Neural cell (in vitro differentiated cells): ENCODE data around the gene CRAMP1. TPM values are rescaled to one million over a fixed set of nuclear protein-coding genes. Genes with fewer than 3 reads are reported as not detected.

Experiments
- H2AFZ ChIP-seq: fragments of 200-600, 300-800 bp; sonication (generic), shearing (Covaris generic); 2 replicates; pipeline ENCODE4 v1.6.0; 2014; ENCODE audit warnings: low read depth, mild to moderate bottlenecking, antibody characterized with exemption, low read length, moderate library complexity
- H3F3A ChIP-seq: fragments of 200-600 bp; shearing (Covaris generic); 2 replicates; pipeline ENCODE4 v1.6.1; 2016; ENCODE audit warnings: mild to moderate bottlenecking, moderate library complexity, mixed read lengths, antibody characterized with exemption, low read length; ENCODE audit not compliant: insufficient read depth, poor library complexity, severe bottlenecking
- H3K27ac ChIP-seq: fragments of 200-600, 300-800 bp; sonication (generic), shearing (Covaris generic); 2 replicates; pipeline ENCODE4 v1.5.1; 2014; ENCODE audit warnings: mild to moderate bottlenecking, low read length, moderate library complexity
- H3K27me3 ChIP-seq: fragments of 300-800, 200-600 bp; sonication (generic), shearing (Covaris generic); 2 replicates; pipeline ENCODE4 v1.6.0; 2014; ENCODE audit warnings: mild to moderate bottlenecking, low read depth, low read length, moderate library complexity; ENCODE audit not compliant: insufficient read depth
- H3K36me3 ChIP-seq: fragments of 300-800, 200-600 bp; sonication (generic), shearing (Covaris generic); 2 replicates; pipeline ENCODE4 v1.5.1; 2014; ENCODE audit warnings: mild to moderate bottlenecking, antibody characterized with exemption, low read length, moderate library complexity; ENCODE audit not compliant: insufficient read depth
- H3K4me2 ChIP-seq: fragments of 300-800, 200-600 bp; sonication (generic), shearing (Covaris generic); 2 replicates; pipeline ENCODE4 v1.6.0; 2014; ENCODE audit warnings: mild to moderate bottlenecking, low read length
- H3K4me3 ChIP-seq: fragments of 300-800, 200-600 bp; sonication (generic), shearing (Covaris generic); 2 replicates; pipeline ENCODE4 v1.5.1; 2014; ENCODE audit warnings: mild to moderate bottlenecking, low read length, moderate library complexity
- H3K79me2 ChIP-seq: fragments of 200-600 bp; shearing (Covaris generic); replicated peaks from 2 replicates; pipeline ENCODE4 v1.6.0; 2014; ENCODE audit warnings: mild to moderate bottlenecking, low read length, moderate library complexity; ENCODE audit not compliant: insufficient read depth
- H3K9ac ChIP-seq: fragments of 300-800, 200-600 bp; sonication (generic), shearing (Covaris generic); 2 replicates; pipeline ENCODE4 v1.6.1; 2016; ENCODE audit warnings: mild to moderate bottlenecking, low read length, mixed read lengths
- H3K9me2 ChIP-seq: fragments of 200-600 bp; shearing (Covaris generic); 2 replicates; pipeline ENCODE4 v1.6.1; 2016; ENCODE audit warnings: mild to moderate bottlenecking, low read length, mixed read lengths; ENCODE audit not compliant: insufficient read depth
- H3K9me3 ChIP-seq: fragments of 200-600, 300-800 bp; sonication (generic), shearing (Covaris generic); 2 replicates; pipeline ENCODE4 v1.6.1; 2016; ENCODE audit warnings: mild to moderate bottlenecking, mixed run types, low read length, moderate library complexity, mixed read lengths
- H4K20me1 ChIP-seq: fragments of 200-600 bp; shearing (Covaris generic); 2 replicates; pipeline ENCODE4 v1.6.1; 2016; ENCODE audit warnings: mild to moderate bottlenecking, mixed run types; ENCODE audit not compliant: insufficient read depth
- CTCF ChIP-seq: fragments of 450-650 bp; IDR thresholded peaks from 2 replicates; pipeline ENCODE4 v1.5.1; 2014; ENCODE audit warnings: antibody characterized with exemption, mild to moderate bottlenecking, moderate library complexity; ENCODE audit not compliant: poor library complexity, severe bottlenecking
- EP300 ChIP-seq: fragments of 450-650 bp; conservative IDR thresholded peaks from 2 replicates; pipeline ENCODE4 v1.6.1; 2014; ENCODE audit warnings: antibody characterized with exemption, mild to moderate bottlenecking, moderate library complexity; ENCODE audit not compliant: poor library complexity, severe bottlenecking
- EZH2 ChIP-seq: fragments of 200-600, 300-800 bp; shearing (Covaris generic), sonication (generic); IDR thresholded peaks from 2 replicates; pipeline ENCODE4 v1.6.1; 2014; ENCODE audit warnings: antibody characterized with exemption, low read length, borderline replicate concordance, mild to moderate bottlenecking; ENCODE audit not compliant: insufficient read depth, poor library complexity, severe bottlenecking
- MXI1 ChIP-seq: fragments of 450-650 bp; conservative IDR thresholded peaks from 2 replicates; pipeline ENCODE4 v1.6.1; 2014; ENCODE audit warnings: antibody characterized with exemption, mild to moderate bottlenecking; ENCODE audit not compliant: poor library complexity, severe bottlenecking
- POLR2AphosphoS5 ChIP-seq: IDR thresholded peaks from 2 replicates; pipeline ENCODE4 v1.6.1; 2012
- RAD21 ChIP-seq: fragments of 450-650 bp; conservative IDR thresholded peaks from 2 replicates; pipeline ENCODE4 v1.6.1; 2014; ENCODE audit warnings: antibody characterized with exemption, mild to moderate bottlenecking, moderate library complexity
- REST ChIP-seq: IDR thresholded peaks from 2 replicates; pipeline ENCODE4 v1.6.1; 2012; ENCODE audit warnings: borderline replicate concordance
- SMC3 ChIP-seq: fragments of 450-650 bp; conservative IDR thresholded peaks from 2 replicates; pipeline ENCODE4 v1.6.1; 2014; ENCODE audit warnings: antibody characterized with exemption, mild to moderate bottlenecking, moderate library complexity; ENCODE audit not compliant: poor library complexity
- TAF1 ChIP-seq: IDR thresholded peaks from 2 replicates; pipeline ENCODE4 v1.6.1; 2012; ENCODE audit warnings: low read depth
- polyA plus RNA-seq: library from polyadenylated mRNA; depleted of rRNA; stranded (reverse); fragments of >200 nt; gene quantifications from 2 replicates; pipeline ENCODE4 v1.2.3, GENCODE V29; 2014

The CRAMP1 gene
- polyA plus RNA-seq, 1 donor from 2014 or later, result 11.1 TPM

- Histone ChIP-seq H3K4me2 (no peak overlapping the region), H3K27me3 (no peaks in the 10 kb centered on the region), H3K27ac (no peak overlapping the region), H3F3A (no peaks in the 10 kb centered on the region), H2AFZ (no peak overlapping the region), H3K79me2 (no peaks in the 10 kb centered on the region), H4K20me1 (no peaks in the 10 kb centered on the region), H3K36me3 (peaks cover 3% of the 10 kb centered on the region), H3K9me2 (no peaks in the 10 kb centered on the region), H3K4me3 (no peak overlapping the region), H3K9ac (no peak overlapping the region), H3K9me3 (no peaks in the 10 kb centered on the region)
- TF ChIP-seq CTCF (no peak), EZH2 (no peak), RAD21 (no peak), EP300 (no peak), SMC3 (no peak), TAF1 (no peak), POLR2AphosphoS5 (no peak), MXI1 (no peak), REST (no peak)
Measured at GRCh38 chr16:1584926-1585484, 27.2 kb upstream of the CRAMP1 start.

GRCh38 chr16:1590366-1590765, 21.8 kb upstream of the CRAMP1 start:
- H3K4me2 ChIP-seq, result no peak overlapping the region
- H3K36me3 ChIP-seq, result no peaks in the 10 kb centered on the region
- H3K27ac ChIP-seq, result no peak overlapping the region
- no peak overlapping the region for H3K4me3 ChIP-seq
- no peak for TF ChIP-seq SMC3
- TF ChIP-seq REST, result no peak
- no peak for TF ChIP-seq EP300
- TF ChIP-seq CTCF, result no peak
- no peak for TF ChIP-seq TAF1
- no peaks in the 10 kb centered on the region for H4K20me1 ChIP-seq
- no peak overlapping the region for H2AFZ ChIP-seq
- H3F3A ChIP-seq, result no peaks in the 10 kb centered on the region
- no peaks in the 10 kb centered on the region for H3K79me2 ChIP-seq
- no peaks in the 10 kb centered on the region for H3K9me3 ChIP-seq
- H3K9me2 ChIP-seq, result no peaks in the 10 kb centered on the region
- H3K27me3 ChIP-seq, result no peaks in the 10 kb centered on the region
- H3K9ac ChIP-seq, result no peak overlapping the region
